Glomerular endothelial cell (primary cell): ENCODE measurements around the gene TSPAN19. TPM values are rescaled to one million over a fixed set of nuclear protein-coding genes. Genes with fewer than 3 reads are reported as not detected.

Source experiments
- DNase-seq: peaks from one replicate; pipeline ENCODE4 v3.0.0-alpha.2; 2011; ENCODE audit warnings: low read depth, low spot score; ENCODE audit errors: extremely low read depth
- total RNA-seq: library from RNA; depleted of rRNA; stranded (reverse); fragments of >200 nt; gene quantifications from 2 replicates; pipeline ENCODE4 v1.2.3, GENCODE V29; 2015

TSPAN19 gene
- total RNA-seq, 1 donor from 2014 or later = 0.35 TPM

GRCh38 chr12:85002778-85003296 lies 33.2 kb downstream of the TSPAN19 start:
- DNase-seq = no peak

- DNase-seq = no peak
Measured at GRCh38 chr12:85000729-85001128, 35.3 kb downstream of the TSPAN19 start.

GRCh38 chr12:84998341-84998740 lies 37.7 kb downstream of the TSPAN19 start:
- DNase-seq = no peak

- no peak for DNase-seq
Measured at GRCh38 chr12:84996759-84997158, 39.3 kb downstream of the TSPAN19 start.

GRCh38 chr12:84995641-84996040 lies 40.4 kb downstream of the TSPAN19 start:
- DNase-seq = no peak

- no peak for DNase-seq
Measured at GRCh38 chr12:84994426-84994825, 41.7 kb downstream of the TSPAN19 start.

GRCh38 chr12:84986586-84986985 lies 49.5 kb downstream of the TSPAN19 start:
- no peak for DNase-seq

- DNase-seq = no peak
Measured at GRCh38 chr12:84986117-84986516, 50.0 kb downstream of the TSPAN19 start.

GRCh38 chr12:84983289-84983688 lies 52.8 kb downstream of the TSPAN19 start:
- no peak for DNase-seq

- no peak for DNase-seq
Measured at GRCh38 chr12:84982888-84983287, 53.2 kb downstream of the TSPAN19 start.

- no peak for DNase-seq
Measured at GRCh38 chr12:84978921-84979320, 57.2 kb downstream of the TSPAN19 start.

- no peak for DNase-seq
Measured at GRCh38 chr12:84976133-84976532, 59.9 kb downstream of the TSPAN19 start.

GRCh38 chr12:84974155-84974815 lies 61.8 kb downstream of the TSPAN19 start:
- DNase-seq = no peak

GRCh38 chr12:84973026-84973425 lies 63.1 kb downstream of the TSPAN19 start:
- DNase-seq = no peak

- no peak for DNase-seq
Measured at GRCh38 chr12:84969226-84969625, 66.9 kb downstream of the TSPAN19 start.

Other genes starting within 250 kb of the TSPAN19 start
- gene SLC6A15, start 123.5 kb downstream of the TSPAN19 start, total RNA-seq = 2.4 and 10.0 TPM in 2 replicates
- gene LRRIQ1, start 74 bp upstream of the TSPAN19 start, total RNA-seq = 0.78 and 0.88 TPM in 2 replicates
- gene ALX1, start 243.9 kb upstream of the TSPAN19 start, total RNA-seq = 0.64 TPM in 1 of 2 replicates, not detected in the other